Naive thymus-derived CD8-positive, alpha-beta T cell (primary cell): ENCODE results near the gene H19. TPM values are rescaled to one million over a fixed set of nuclear protein-coding genes. Genes with fewer than 3 reads are reported as not detected.

Experiments
- ATAC-seq, 2 donors: fragments of 150-1000 bp; cut with Tn5 transposase in 1 of 2; sonication (Bioruptor Pico), chemical (Tn5 transposase) in 1 of 2; 1 replicate in 1 of 2; 2 replicates in 1 of 2; pipeline ENCODE4 v1.10.0; 2021; ENCODE audit warnings: mild to moderate bottlenecking in 2 of 2, moderate library complexity in 2 of 2
- POLR2A ChIA-PET: fragments of 350-600 bp; sonication (Branson Sonifier 250); formaldehyde crosslinking; loops from one replicate; lab custom pipeline; 2021; ENCODE audit warnings: antibody characterized with exemption; lab: Charles Lee
- DNase-seq, 10 donors: peaks; one replicate each; pipeline versions ENCODE4 v3.0.0 to v3.0.0-alpha.2; 2020 to 2022
- H3K27ac Mint-ChIP-seq, 10 donors: one replicate each; pipeline ENCODE4 v1.8.0; 2020 to 2022; ENCODE audit warnings: mild to moderate bottlenecking in 10 of 10, mixed read lengths in 10 of 10, moderate library complexity in 4 of 10, inconsistent platforms in 1 of 10
- H3K27me3 Mint-ChIP-seq, 5 donors: one replicate each; pipeline ENCODE4 v1.8.0; 2021 to 2022; ENCODE audit warnings: mixed read lengths in 5 of 5
- H3K36me3 Mint-ChIP-seq, 3 donors: one replicate each; pipeline ENCODE4 v1.8.0; 2020 to 2022; ENCODE audit warnings: mixed read lengths in 3 of 3, mild to moderate bottlenecking in 2 of 3, inconsistent platforms in 1 of 3
- H3K4me1 Mint-ChIP-seq, 4 donors: one replicate each; pipeline ENCODE4 v1.8.0; 2021 to 2022; ENCODE audit warnings: mixed read lengths in 4 of 4
- H3K4me3 Mint-ChIP-seq, 10 donors: one replicate each; pipeline ENCODE4 v1.8.0; 2020 to 2022; ENCODE audit warnings: mild to moderate bottlenecking in 10 of 10, mixed read lengths in 10 of 10, moderate library complexity in 6 of 10, inconsistent platforms in 1 of 10
- H3K9me3 Mint-ChIP-seq, 9 donors: one replicate each; pipeline ENCODE4 v1.8.0; 2020 to 2022; ENCODE audit warnings: mixed read lengths in 9 of 9, mild to moderate bottlenecking in 3 of 9, inconsistent platforms in 1 of 9, moderate library complexity in 1 of 9
- polyA plus RNA-seq, 3 donors: library from polyadenylated mRNA; unstranded; fragments of 300-500 nt; fragmentation: Illumina TruSeq; gene quantifications; one replicate each; pipeline ENCODE4 v1.2.3, GENCODE V29; 2021
- total RNA-seq, 8 experiments: library from RNA in 2 of 8; stranded (reverse) in 2 of 8; gene quantifications; one replicate each; pipeline ENCODE4 v1.2.3 and lab custom pipeline; 2021 to 2026

Gene H19
- total and polyA plus RNA-seq, 5 experiments from 2014 or later: not detected

GRCh38 chr11:1978720-1979473 lies 18.7 kb downstream of the H19 start:
- Mint-ChIP-seq H3K27me3 (no peaks in the 10 kb centered on the region), H3K4me1 (no peaks in the 10 kb centered on the region), H3K27ac (no peak overlapping the region), H3K36me3 (no peaks in the 10 kb centered on the region), H3K4me3 (no peak overlapping the region), H3K9me3 (no peaks in the 10 kb centered on the region)
- POLR2A ChIA-PET: no interaction called here
- no peak for ATAC-seq
- DNase-seq: no peak

- ATAC-seq: no peak
Observed at GRCh38 chr11:1975185-1975584, 22.5 kb downstream of the H19 start.

GRCh38 chr11:1970956-1971355 lies 26.7 kb downstream of the H19 start:
- POLR2A ChIA-PET: no interaction called here
- no peaks in the 10 kb centered on the region for H3K27me3 Mint-ChIP-seq
- H3K4me3 Mint-ChIP-seq: no peak overlapping the region
- H3K4me1 Mint-ChIP-seq: no peaks in the 10 kb centered on the region
- H3K27ac Mint-ChIP-seq: no peak overlapping the region
- no peaks in the 10 kb centered on the region for H3K36me3 Mint-ChIP-seq
- no peak for ATAC-seq
- H3K9me3 Mint-ChIP-seq: no peaks in the 10 kb centered on the region
- no peak for DNase-seq

More at GRCh38 chr11:1975185-1975584, 22.5 kb downstream of the H19 start:
- H3K36me3 Mint-ChIP-seq: no peaks in the 10 kb centered on the region
- POLR2A ChIA-PET: no interaction called here
- no peaks in the 10 kb centered on the region for H3K9me3 Mint-ChIP-seq
- no peak overlapping the region for H3K4me3 Mint-ChIP-seq
- no peak overlapping the region for H3K27ac Mint-ChIP-seq
- no peaks in the 10 kb centered on the region for H3K27me3 Mint-ChIP-seq
- H3K4me1 Mint-ChIP-seq: no peaks in the 10 kb centered on the region
- no peak for DNase-seq

- H3K9me3 Mint-ChIP-seq: no peaks in the 10 kb centered on the region
- DNase-seq (no peak), ATAC-seq (no peak)
- no peaks in the 10 kb centered on the region for H3K4me1 Mint-ChIP-seq
- H3K27me3 Mint-ChIP-seq: no peaks in the 10 kb centered on the region
- no peaks in the 10 kb centered on the region for H3K36me3 Mint-ChIP-seq
- H3K27ac Mint-ChIP-seq: no peak overlapping the region
- POLR2A ChIA-PET: no interaction called here
- no peak overlapping the region for H3K4me3 Mint-ChIP-seq
Observed at GRCh38 chr11:1969776-1970175, 27.9 kb downstream of the H19 start.

- no peaks in the 10 kb centered on the region for H3K36me3 Mint-ChIP-seq
- no peak overlapping the region for H3K27ac Mint-ChIP-seq
- ATAC-seq (no peak), DNase-seq (no peak)
- no peak overlapping the region for H3K4me3 Mint-ChIP-seq
- H3K9me3 Mint-ChIP-seq: no peaks in the 10 kb centered on the region
- no peaks in the 10 kb centered on the region for H3K27me3 Mint-ChIP-seq
- POLR2A ChIA-PET: no interaction called here
- no peaks in the 10 kb centered on the region for H3K4me1 Mint-ChIP-seq
Observed at GRCh38 chr11:1969035-1969434, 28.6 kb downstream of the H19 start.

- Mint-ChIP-seq H3K4me1 (no peaks in the 10 kb centered on the region), H3K9me3 (no peaks in the 10 kb centered on the region), H3K27me3 (no peaks in the 10 kb centered on the region), H3K36me3 (no peaks in the 10 kb centered on the region), H3K27ac (no peak overlapping the region), H3K4me3 (no peak overlapping the region)
- DNase-seq (no peak), ATAC-seq (no peak)
- POLR2A ChIA-PET: no interaction called here
Observed at GRCh38 chr11:1968454-1969002, 29.1 kb downstream of the H19 start.

- Mint-ChIP-seq H3K4me1 (no peaks in the 10 kb centered on the region), H3K36me3 (no peaks in the 10 kb centered on the region), H3K27me3 (no peaks in the 10 kb centered on the region), H3K4me3 (no peak overlapping the region), H3K27ac (no peak overlapping the region), H3K9me3 (no peaks in the 10 kb centered on the region)
- POLR2A ChIA-PET: no interaction called here
- ATAC-seq (no peak), DNase-seq (no peak)
Observed at GRCh38 chr11:1967641-1968225, 29.9 kb downstream of the H19 start.

- Mint-ChIP-seq H3K27me3 (no peaks in the 10 kb centered on the region), H3K9me3 (no peaks in the 10 kb centered on the region), H3K36me3 (no peaks in the 10 kb centered on the region), H3K4me1 (no peaks in the 10 kb centered on the region), H3K27ac (no peak overlapping the region), H3K4me3 (no peak overlapping the region)
- ATAC-seq (no peak), DNase-seq (no peak)
- POLR2A ChIA-PET: no interaction called here
Observed at GRCh38 chr11:1966531-1966930, 31.1 kb downstream of the H19 start.

- ATAC-seq (no peak), DNase-seq (no peak)
- Mint-ChIP-seq H3K27ac (no peak overlapping the region), H3K27me3 (no peaks in the 10 kb centered on the region), H3K4me3 (no peak overlapping the region), H3K4me1 (no peaks in the 10 kb centered on the region), H3K36me3 (no peaks in the 10 kb centered on the region), H3K9me3 (no peaks in the 10 kb centered on the region)
- POLR2A ChIA-PET: no interaction called here
Observed at GRCh38 chr11:1964955-1965354, 32.7 kb downstream of the H19 start.

- ATAC-seq (no peak), DNase-seq (no peak)
- Mint-ChIP-seq H3K36me3 (no peaks in the 10 kb centered on the region), H3K27ac (no peak overlapping the region), H3K27me3 (no peaks in the 10 kb centered on the region), H3K9me3 (no peaks in the 10 kb centered on the region), H3K4me3 (no peak overlapping the region), H3K4me1 (no peaks in the 10 kb centered on the region)
- POLR2A ChIA-PET: no interaction called here
Observed at GRCh38 chr11:1964348-1964747, 33.3 kb downstream of the H19 start.

- ATAC-seq (no peak), DNase-seq (peak in 1 of 10 donors; percentile 6)
- Mint-ChIP-seq H3K4me3 (no peak overlapping the region), H3K27me3 (no peaks in the 10 kb centered on the region), H3K9me3 (no peaks in the 10 kb centered on the region), H3K4me1 (no peaks in the 10 kb centered on the region), H3K36me3 (no peaks in the 10 kb centered on the region), H3K27ac (no peak overlapping the region)
- POLR2A ChIA-PET: no interaction called here
Observed at GRCh38 chr11:1963864-1964263, 33.8 kb downstream of the H19 start.

GRCh38 chr11:1959786-1960185 lies 37.9 kb downstream of the H19 start:
- H3K4me3 Mint-ChIP-seq: no peak overlapping the region
- ATAC-seq (no peak), DNase-seq (peak in 2 of 10 donors; percentile 3 to 26)
- H3K36me3 Mint-ChIP-seq: no peaks in the 10 kb centered on the region
- H3K27me3 Mint-ChIP-seq: no peaks in the 10 kb centered on the region
- H3K9me3 Mint-ChIP-seq: no peaks in the 10 kb centered on the region
- no peak overlapping the region for H3K27ac Mint-ChIP-seq
- POLR2A ChIA-PET: no interaction called here
- H3K4me1 Mint-ChIP-seq: no peaks in the 10 kb centered on the region

- H3K9me3 Mint-ChIP-seq: no peaks in the 10 kb centered on the region
- DNase-seq (no peak), ATAC-seq (no peak)
- H3K27me3 Mint-ChIP-seq: no peaks in the 10 kb centered on the region
- no peak overlapping the region for H3K4me3 Mint-ChIP-seq
- H3K27ac Mint-ChIP-seq: no peak overlapping the region
- H3K36me3 Mint-ChIP-seq: no peaks in the 10 kb centered on the region
- H3K4me1 Mint-ChIP-seq: no peaks in the 10 kb centered on the region
- POLR2A ChIA-PET: no interaction called here
Observed at GRCh38 chr11:1958367-1958766, 39.3 kb downstream of the H19 start.
